Testis (tissue), 3 donors: ENCODE results near the gene DAZAP2. TPM values are rescaled to one million over a fixed set of nuclear protein-coding genes. Genes with fewer than 3 reads are reported as not detected.
"Not testable (repeated sequence)": the region's sequence is repeated elsewhere in the genome, so short reads cannot be mapped to it uniquely, and the experiment has no call there.

Source experiments
- DNase-seq: peaks from one replicate; pipeline ENCODE4 v3.0.0-alpha.2; 2019
- H3K27ac ChIP-seq, 2 donors: fragments of 200-600 bp; sonication (generic); one replicate each; pipeline ENCODE4 v1.5.1; 2019
- H3K27me3 ChIP-seq: fragments of 200-600 bp; sonication (generic); one replicate; pipeline ENCODE4 v1.5.1; 2019
- H3K36me3 ChIP-seq: fragments of 200-600 bp; sonication (generic); one replicate; pipeline ENCODE4 v1.5.1; 2017; ENCODE audit warnings: low read depth; ENCODE audit errors: missing control alignments
- H3K4me1 ChIP-seq: fragments of 200-600 bp; sonication (generic); one replicate; pipeline ENCODE4 v1.5.1; 2019
- H3K4me3 ChIP-seq, 2 donors: fragments of 200-600 bp; sonication (generic); one replicate each; pipeline ENCODE4 v1.5.1; 2017 to 2019
- H3K9me3 ChIP-seq: fragments of 200-600 bp; sonication (generic); one replicate; pipeline ENCODE4 v1.5.1; 2017
- POLR2A ChIP-seq: fragments of 450-650 bp; IDR thresholded peaks from one replicate; pipeline ENCODE4 v1.6.1; 2017; ENCODE audit warnings: antibody characterized with exemption, mild to moderate bottlenecking, moderate library complexity
- whole genome bisulfite sequencing, 2 donors: methylation state at CpG; one replicate each; pipeline ENCODE4 v1.1.5; 2018; 5-methylcytosine and 5-hydroxymethylcytosine counted together
- intact Hi-C: fragments of 100-400 bp; cut with DNase I; formaldehyde crosslinking; loops from one replicate; pipeline ENCODE4 v1.15.1; 2023; ENCODE audit warnings: low total_unique reads
- polyA plus RNA-seq: library from polyadenylated mRNA; stranded (reverse); fragments of 350-450 nt; fragmentation: Illumina TruSeq; extraction: RNeasy Lipid Tissue Mini Kit (QIAGEN cat#74804); gene quantifications from one replicate; pipeline ENCODE4 v1.2.3, GENCODE V29; 2014; ENCODE audit warnings: low read depth, low replicate concordance; ENCODE audit not compliant: insufficient read depth
- total RNA-seq, 2 donors: library from RNA; depleted of rRNA; stranded (reverse); fragments of >200 nt; gene quantifications; one replicate each; pipeline ENCODE4 v1.2.3, GENCODE V29; 2016
- TF ChIP-seq, protein P1 (sequence below), 3 experiments: fragments of 450-650 bp in 2 of 3; fragments of 200-600 bp in 1 of 3; sonication (generic) in 1 of 3; IDR thresholded peaks; one replicate each; pipeline ENCODE4 v1.5.1; 2016 to 2019; ENCODE audit warnings: antibody characterized with exemption in 3 of 3, mild to moderate bottlenecking in 2 of 3, moderate library complexity in 1 of 3

Gene DAZAP2
- total and polyA plus RNA-seq, 3 donors from 2014 or later = 106 to 226 (median 176) TPM

GRCh38 chr12:51285843-51286242 is 47.2 kb downstream of the DAZAP2 start:
- H3K4me3 ChIP-seq = no peak overlapping the region
- TF ChIP-seq POLR2A = no peak
- TF ChIP-seq, protein P1, sequence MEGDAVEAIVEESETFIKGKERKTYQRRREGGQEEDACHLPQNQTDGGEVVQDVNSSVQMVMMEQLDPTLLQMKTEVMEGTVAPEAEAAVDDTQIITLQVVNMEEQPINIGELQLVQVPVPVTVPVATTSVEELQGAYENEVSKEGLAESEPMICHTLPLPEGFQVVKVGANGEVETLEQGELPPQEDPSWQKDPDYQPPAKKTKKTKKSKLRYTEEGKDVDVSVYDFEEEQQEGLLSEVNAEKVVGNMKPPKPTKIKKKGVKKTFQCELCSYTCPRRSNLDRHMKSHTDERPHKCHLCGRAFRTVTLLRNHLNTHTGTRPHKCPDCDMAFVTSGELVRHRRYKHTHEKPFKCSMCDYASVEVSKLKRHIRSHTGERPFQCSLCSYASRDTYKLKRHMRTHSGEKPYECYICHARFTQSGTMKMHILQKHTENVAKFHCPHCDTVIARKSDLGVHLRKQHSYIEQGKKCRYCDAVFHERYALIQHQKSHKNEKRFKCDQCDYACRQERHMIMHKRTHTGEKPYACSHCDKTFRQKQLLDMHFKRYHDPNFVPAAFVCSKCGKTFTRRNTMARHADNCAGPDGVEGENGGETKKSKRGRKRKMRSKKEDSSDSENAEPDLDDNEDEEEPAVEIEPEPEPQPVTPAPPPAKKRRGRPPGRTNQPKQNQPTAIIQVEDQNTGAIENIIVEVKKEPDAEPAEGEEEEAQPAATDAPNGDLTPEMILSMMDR (IDR thresholded peaks at IDR 0.05) = no peak
- no peaks in the 10 kb centered on the region for H3K27me3 ChIP-seq
- no peaks in the 10 kb centered on the region for H3K4me1 ChIP-seq
- intact Hi-C loops = no loop called here
- DNase-seq = no peak
- no peaks in the 10 kb centered on the region for H3K36me3 ChIP-seq
- H3K27ac ChIP-seq = no peak overlapping the region
- no peaks in the 10 kb centered on the region for H3K9me3 ChIP-seq
- 64 to 70% methylated on average over 1 of the region's 1 CpG for WGBS, 2 donors

DNA sequence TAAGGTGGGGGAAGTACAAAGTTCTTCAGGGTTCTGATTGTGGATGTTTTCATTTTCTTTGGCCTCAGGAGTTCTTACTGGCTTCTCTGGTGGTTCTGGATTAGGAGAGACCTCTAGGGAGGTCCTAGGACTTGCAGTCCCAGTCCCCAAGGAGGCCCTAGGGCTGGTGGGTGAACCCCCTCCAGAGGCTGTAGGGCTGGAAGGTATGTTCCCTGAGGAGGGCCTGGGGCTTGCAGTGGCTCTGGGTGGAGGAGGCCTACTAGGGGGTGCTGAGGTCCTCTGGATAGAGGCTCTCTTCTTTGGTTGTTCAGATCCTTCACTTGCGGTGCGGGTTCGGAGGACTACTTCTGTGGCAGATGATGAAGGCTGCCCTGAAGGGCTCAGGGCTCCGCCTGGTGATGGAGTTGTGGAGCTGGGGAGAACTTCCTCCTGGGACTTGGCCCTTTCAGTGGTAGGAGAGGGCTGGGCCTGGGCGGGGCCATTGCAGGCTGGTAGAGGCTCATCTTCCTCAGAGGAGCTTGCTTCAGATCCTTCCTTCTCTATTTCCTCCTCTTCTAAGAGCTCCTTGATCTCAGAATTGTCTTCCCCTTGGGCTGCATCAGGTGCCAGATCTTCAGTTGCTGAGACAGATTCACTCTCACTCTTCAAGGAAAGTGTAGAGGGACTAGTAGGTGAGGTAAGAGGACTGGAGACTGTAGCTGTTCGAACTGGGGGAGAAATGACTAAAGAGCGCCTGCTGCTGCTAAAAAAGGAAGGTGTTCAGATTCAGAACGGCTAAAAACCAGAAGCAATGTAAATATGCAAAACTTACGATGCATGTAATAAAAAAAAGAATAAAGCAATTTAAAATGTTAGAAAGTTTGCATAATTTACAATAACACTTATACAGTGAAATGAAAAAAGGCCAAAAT is 53.2 kb downstream of the DAZAP2 start:
- H3K36me3 ChIP-seq, H3K27me3 ChIP-seq, H3K27ac ChIP-seq, H3K4me1 ChIP-seq, H3K9me3 ChIP-seq, intact Hi-C loops, H3K4me3 ChIP-seq: not testable (repeated sequence)
- WGBS, 2 donors = 80 to 88% methylated on average over 5 to 9 of the region's 9 CpGs
- peak; percentile 16 for DNase-seq

Other genes starting within 250 kb of the DAZAP2 start
- 10 to 100 TPM; 63.4 to 66.5 TPM for gene SLC11A2, start 212.4 kb upstream of the DAZAP2 start, total RNA-seq
- 42.9 TPM for gene SLC11A2, start 212.4 kb upstream of the DAZAP2 start, polyA plus RNA-seq
- gene LETMD1, start 190.5 kb upstream of the DAZAP2 start, total RNA-seq = 10 to 100 TPM; 72.7 to 75.3 TPM
- gene LETMD1, start 190.5 kb upstream of the DAZAP2 start, polyA plus RNA-seq = 61.2 TPM
- 10 to 100 TPM; 67.6 to 85.3 TPM for gene CSRNP2, start 155.2 kb upstream of the DAZAP2 start, total RNA-seq
- 74.8 TPM for gene CSRNP2, start 155.2 kb upstream of the DAZAP2 start, polyA plus RNA-seq
- 10 to 100 TPM; 13.8 to 16.2 TPM for gene TFCP2, start 65.7 kb upstream of the DAZAP2 start, total RNA-seq
- gene TFCP2, start 65.7 kb upstream of the DAZAP2 start, polyA plus RNA-seq = 17.2 TPM
- gene POU6F1, start 20.8 kb upstream of the DAZAP2 start, total RNA-seq = 1 to 10 TPM; 7.5 to 7.6 TPM
- gene POU6F1, start 20.8 kb upstream of the DAZAP2 start, polyA plus RNA-seq = 4.4 TPM
- 10 to 100 TPM; 12.2 to 13.5 TPM for gene SMAGP, start 31.6 kb downstream of the DAZAP2 start, total RNA-seq
- gene SMAGP, start 31.6 kb downstream of the DAZAP2 start, polyA plus RNA-seq = 16.0 TPM
- gene BIN2, start 85.3 kb downstream of the DAZAP2 start, total RNA-seq = 10 to 100 TPM; 10.9 to 13.4 TPM
- gene BIN2, start 85.3 kb downstream of the DAZAP2 start, polyA plus RNA-seq = 29.6 TPM
- gene CELA1, start 107.9 kb downstream of the DAZAP2 start, total RNA-seq = under 1 TPM in 1 of 2 donors, not detected in 1; 0.50 TPM
- gene CELA1, start 107.9 kb downstream of the DAZAP2 start, polyA plus RNA-seq = not detected
- 1 to 10 TPM; 1.7 to 2.8 TPM for gene GALNT6, start 152.6 kb downstream of the DAZAP2 start, total RNA-seq
- gene GALNT6, start 152.6 kb downstream of the DAZAP2 start, polyA plus RNA-seq = 2.8 TPM
- 10 to 100 TPM; 63.7 to 78.6 TPM for gene SLC4A8, start 186.0 kb downstream of the DAZAP2 start, total RNA-seq
- 52.7 TPM for gene SLC4A8, start 186.0 kb downstream of the DAZAP2 start, polyA plus RNA-seq